GM12878 (cell line): Measurements from ENCODE around the gene CSTA. TPM values are rescaled to one million over a fixed set of nuclear protein-coding genes. Genes with fewer than 3 reads are reported as not detected.
A peak's percentile ranks its signal among the peaks of the same experiment; 100 is the strongest.

ENCODE experiments used
- ATAC-seq: fragments of 200-7000 bp; cut with Tn5 transposase; 3 replicates; pipeline ENCODE4 v1.9.1; 2020; ENCODE audit warnings: mild to moderate bottlenecking, moderate library complexity
- BruUV-seq: library from RNA; stranded (reverse); fragments of 400-500 nt; replicated peaks from 2 replicates; lab custom pipeline; 2021; lab: Mats Ljungman, UMichigan
- CTCF ChIA-PET: fragments of 300-600 bp; sonication (Branson Sonifier 250); formaldehyde crosslinking; extraction: SDS; loops from one replicate; lab custom pipeline; 2021; ENCODE audit warnings: inconsistent platforms; lab: Yijun Ruan, JAX
- POLR2A ChIA-PET: fragments of 350-600 bp; formaldehyde crosslinking; extraction: SDS; loops from one replicate; lab custom pipeline; 2021; ENCODE audit warnings: inconsistent platforms; lab: Charles Lee
- RAD21 ChIA-PET: fragments of 300-600 bp; sonication (Branson Sonifier 250); formaldehyde crosslinking; loops from one replicate; lab custom pipeline; 2023; ENCODE audit warnings: antibody characterized with exemption; ENCODE audit not compliant: unreplicated experiment; lab: Charles Lee
- SMC1A ChIA-PET: fragments of 300-600 bp; sonication (Branson Sonifier 250); formaldehyde crosslinking; loops from one replicate; lab custom pipeline; 2023; ENCODE audit not compliant: unreplicated experiment, uncharacterized antibody; lab: Charles Lee
- DNase-seq: peaks from one replicate; pipeline ENCODE4 v3.0.0-alpha.2; 2011; ENCODE audit warnings: low read depth, low spot score
- FAIRE-seq: peaks from 3 replicates; lab custom pipeline; 2011; peaks lifted over from hg19 to GRCh38; lab: Jason Lieb, UNC
- H2AFZ ChIP-seq: 2 replicates; pipeline ENCODE4 v1.6.0; 2011; ENCODE audit warnings: low read depth, low read length, control low read depth; ENCODE audit not compliant: control insufficient read depth
- H3K27ac ChIP-seq: 2 replicates; pipeline ENCODE4 v1.5.1; 2011; ENCODE audit warnings: control low read depth; ENCODE audit not compliant: control insufficient read depth, insufficient read depth
- H3K27me3 ChIP-seq, 2 experiments: replicated peaks in 1 of 2; 2 replicates each; pipeline versions ENCODE4 v1.6.0 to v1.6.1; 2011; ENCODE audit warnings: low read length in 1 of 2; ENCODE audit not compliant: control insufficient read depth in 2 of 2, insufficient read depth in 2 of 2
- H3K36me3 ChIP-seq, 2 experiments: 2 replicates each; pipeline ENCODE4 v1.5.1; 2011; ENCODE audit warnings: low read length in 1 of 2; ENCODE audit not compliant: control insufficient read depth in 2 of 2, insufficient read depth in 2 of 2
- H3K4me1 ChIP-seq: 2 replicates; pipeline ENCODE4 v1.6.1; 2011; ENCODE audit warnings: mild to moderate bottlenecking, low read length, moderate library complexity, mixed read lengths; ENCODE audit not compliant: control insufficient read depth, insufficient read depth
- H3K4me2 ChIP-seq: 2 replicates; pipeline ENCODE4 v1.6.0; 2011; ENCODE audit warnings: control low read depth; ENCODE audit not compliant: control insufficient read depth, insufficient read depth
- H3K4me3 ChIP-seq: fragments of 200-600 bp; sonication (generic); 2 replicates; pipeline ENCODE4 v1.5.1; 2016
- H3K79me2 ChIP-seq: 2 replicates; pipeline ENCODE4 v1.6.0; 2011; ENCODE audit warnings: low read length; ENCODE audit not compliant: control insufficient read depth, insufficient read depth
- H3K9ac ChIP-seq: 2 replicates; pipeline ENCODE4 v1.8.0; 2011; ENCODE audit warnings: low read length, control low read depth, mixed read lengths; ENCODE audit not compliant: control insufficient read depth, insufficient read depth
- H3K9me3 ChIP-seq: replicated peaks from 3 replicates; pipeline ENCODE4 v1.5.1; 2011; ENCODE audit warnings: mild to moderate bottlenecking, low read length; ENCODE audit not compliant: control insufficient read depth, insufficient read depth
- H4K20me1 ChIP-seq: 2 replicates; pipeline ENCODE4 v1.6.0; 2011; ENCODE audit not compliant: control insufficient read depth, insufficient read depth
- DPF2 ChIP-seq: fragments of 450-650 bp; IDR thresholded peaks from 2 replicates; pipeline ENCODE4 v1.6.1; 2017; ENCODE audit warnings: mild to moderate bottlenecking
- EED ChIP-seq: sonication (generic); IDR thresholded peaks from 2 replicates; pipeline ENCODE4 v1.6.1; 2016; ENCODE audit warnings: antibody characterized with exemption, low read depth
- ETV6 ChIP-seq, 2 experiments: fragments of 450-650 bp in 1 of 2; IDR thresholded peaks in 1 of 2; conservative IDR thresholded peaks in 1 of 2; 2 replicates each; pipeline ENCODE4 v1.6.1; 2014; ENCODE audit warnings: antibody characterized with exemption in 1 of 2, borderline replicate concordance in 1 of 2, low read depth in 1 of 2, mild to moderate bottlenecking in 1 of 2, moderate library complexity in 1 of 2
- HCFC1 ChIP-seq: fragments of 150-350 bp; IDR thresholded peaks from 2 replicates; pipeline ENCODE4 v1.6.1; 2014; ENCODE audit warnings: low read length
- HDGF ChIP-seq: fragments of 450-650 bp; IDR thresholded peaks from 2 replicates; pipeline ENCODE4 v1.6.1; 2016; ENCODE audit warnings: antibody characterized with exemption
- NFIC ChIP-seq: IDR thresholded peaks from 2 replicates; pipeline ENCODE4 v1.6.1; 2012; ENCODE audit warnings: low read depth, mild to moderate bottlenecking, inconsistent platforms, low read length, moderate library complexity
- PAX8 ChIP-seq: fragments of 450-650 bp; IDR thresholded peaks from 2 replicates; pipeline ENCODE4 v1.6.1; 2017; ENCODE audit warnings: mild to moderate bottlenecking, moderate library complexity
- RUNX3 ChIP-seq: IDR thresholded peaks from 2 replicates; pipeline ENCODE4 v1.6.1; 2012; ENCODE audit warnings: low read length, inconsistent platforms
- ZBED1 ChIP-seq: IDR thresholded peaks from 2 replicates; pipeline ENCODE4 v1.6.1; 2016; ENCODE audit warnings: borderline replicate concordance
- WGBS: methylation state at CpG from one replicate; pipeline ENCODE4 v1.1.6; 2016; ENCODE audit warnings: low lambda C conversion rate; ENCODE audit not compliant: insufficient replicate concordance, insufficient coverage; ENCODE audit errors: missing lambda C conversion rate; 5-methylcytosine and 5-hydroxymethylcytosine counted together
- in situ Hi-C: fragments of 300-500 bp; cut with MboI; formaldehyde crosslinking; loops from 9 replicates; pipeline ENCODE4 v1.14.3; 2018; ENCODE audit warnings: mixed read lengths
- intact Hi-C: fragments of 100-400 bp; cut with micrococcal nuclease; formaldehyde crosslinking; loops from one replicate; pipeline ENCODE4 v1.14.2; 2022; ENCODE audit not compliant: unreplicated experiment
- polyA plus RNA-seq, 11 experiments: library from polyadenylated mRNA; depleted of rRNA in 4 of 11; unstranded in 6 of 11; stranded (reverse) in 5 of 11; fragments of >200 nt; fragmentation: Nextera tagmentation in 4 of 11; fragmentation: Illumina TruSeq in 1 of 11; extraction: Ambion mirVana in 4 of 11; extraction: Trizol in 1 of 11; gene quantifications; 1 replicate in 1 of 11; 2 replicates in 10 of 11; pipeline versions ENCODE4 v1.2.1 to v1.2.3, GENCODE V29; 2011 to 2016; ENCODE audit warnings: inconsistent platforms in 2 of 11, missing spikeins in 2 of 11, low read depth in 1 of 11
- total RNA-seq, 4 experiments: library from RNA; depleted of rRNA in 3 of 4; stranded (reverse); fragments of >200 nt in 3 of 4; fragmentation: Illumina TruSeq in 1 of 4; extraction: Trizol in 1 of 4; gene quantifications; 2 replicates each; pipeline versions ENCODE4 v1.2.1 to v1.2.3, GENCODE V29; 2013 to 2021

Gene CSTA
- total and polyA plus RNA-seq, 10 of the 15 experiments (the other 5 are each of a cell fraction or from before 2014, with no cell fraction given) = 1.8 to 6.7 (median 3.4) TPM

GRCh38 chr3:122294359-122294758 lies 30.7 kb upstream of the CSTA start:
- RAD21 ChIA-PET = interaction anchor here (0.9 to 1.4 kb wide), 4 partner anchors 28 to 33 kb away, joined by 3 read pairs; no protein-coding TSS in a partner anchor
- in situ Hi-C loops = no loop called here
- H3K4me1 ChIP-seq = peaks cover 34% of the 10 kb centered on the region
- H3K27me3 ChIP-seq = no peaks in the 10 kb centered on the region
- H3K27ac ChIP-seq = no peak overlapping the region
- no peaks in the 10 kb centered on the region for H4K20me1 ChIP-seq
- intact Hi-C loops = no loop called here
- no peaks in the 10 kb centered on the region for H3K36me3 ChIP-seq
- H3K9ac ChIP-seq = no peak overlapping the region
- no peak for ATAC-seq
- peaks cover 4% of the 10 kb centered on the region for H3K9me3 ChIP-seq
- 88% methylated on average over 6 of the region's 6 CpGs for WGBS
- H3K4me2 ChIP-seq = no peak overlapping the region
- H3K4me3 ChIP-seq = no peak overlapping the region
- POLR2A ChIA-PET = interaction anchor here (1.3 kb wide), 1 partner anchor 90 kb away, joined by 4 read pairs; the partner anchor contains the start of gene FAM162A
- FAIRE-seq = no peak
- CTCF ChIA-PET = interaction anchor here (1.8 kb wide), 1 partner anchor 12 kb away, joined by 7 read pairs; no protein-coding TSS in a partner anchor
- H2AFZ ChIP-seq = no peak overlapping the region
- DNase-seq = no peak
- TF ChIP-seq DPF2 (no peak), HDGF (no peak), PAX8 (no peak)
- SMC1A ChIA-PET = interaction anchor here (0.7 to 3.5 kb wide), 9 partner anchors 9 to 229 kb away, joined by 3 to 13 read pairs (median 4); no protein-coding TSS in a partner anchor
- no TSS peak for BruUV-seq
- no peaks in the 10 kb centered on the region for H3K79me2 ChIP-seq

- POLR2A ChIA-PET = interaction anchor here (0.7 to 1.0 kb wide), 2 partner anchors 27 to 62 kb away, joined by 3 read pairs; no protein-coding TSS in a partner anchor
- TF ChIP-seq EED (0 out of 2 replicates have a peak, but pooled peaks have one; percentile 21), HCFC1 (no peak), RUNX3 (peak; percentile 42), ETV6 (conservative IDR thresholded peaks at IDR 0.05 in 1 of 2, IDR thresholded peaks at IDR 0.05 in 1 of 2; ENCODE audit: borderline replicate concordance in 1 of 2, low read depth in 1 of 2) (no peak), ZBED1 (no peak), NFIC (no peak)
- TF ChIP-seq, all 136 proteins: peak for 2
- Histone ChIP-seq H3K79me2 (no peaks in the 10 kb centered on the region), H3K4me3 (no peak overlapping the region), H3K4me2 (no peak overlapping the region; the same call in 1 of the 2 replicates), H3K36me3 (no peaks in the 10 kb centered on the region), H3K27ac (no peak overlapping the region), H3K4me1 (peaks cover 41% of the 10 kb centered on the region), H3K9ac (no peak overlapping the region), H2AFZ (peak overlapping the region; percentile 1; the same call in 1 of the 2 replicates), H3K9me3 (peaks cover 4% of the 10 kb centered on the region), H3K27me3 (no peaks in the 10 kb centered on the region), H4K20me1 (no peaks in the 10 kb centered on the region)
- ChIA-PET RAD21 (interaction anchor here (0.8 to 1.3 kb wide), 4 partner anchors 10 to 194 kb away, joined by 3 to 6 read pairs (median 3); no protein-coding TSS in a partner anchor), CTCF (interaction anchor here (0.6 to 1.6 kb wide), 5 partner anchors 9 to 193 kb away, joined by 3 to 4 read pairs (median 3); no protein-coding TSS in a partner anchor), SMC1A (interaction anchor here (1.2 to 3.5 kb wide), 7 partner anchors 9 to 36 kb away, joined by 3 to 13 read pairs (median 5); no protein-coding TSS in a partner anchor)
- DNase-seq (no peak), ATAC-seq (no peak), FAIRE-seq (peak; percentile 62)
- 40% methylated on average over 5 of the region's 5 CpGs for WGBS
- BruUV-seq = no TSS peak
- in situ Hi-C loops (no loop called here), intact Hi-C loops (no loop called here)
Measured at GRCh38 chr3:122295266-122296062, 29.6 kb upstream of the CSTA start.
